Activated naive CD8-positive, alpha-beta T cell treated with anti-CD3 and anti-CD28 coated beads, Interleukin-2, amount 50 U/mL, for 24 hours (primary cell): ENCODE measurements around the gene RGN.
"Not testable (repeated sequence)": the region's sequence is repeated elsewhere in the genome, so short reads cannot be mapped to it uniquely, and the experiment has no call there.

Experiments used
- ATAC-seq: fragments of 150-1000 bp; cut with Tn5 transposase; one replicate; pipeline ENCODE4 v1.10.0; 2021
- DNase-seq: peaks from one replicate; pipeline ENCODE4 v3.0.0; 2021
- H3K27ac Mint-ChIP-seq: one replicate; pipeline ENCODE4 v1.8.0; 2021; ENCODE audit warnings: mild to moderate bottlenecking, mixed read lengths
- H3K27me3 Mint-ChIP-seq: one replicate; pipeline ENCODE4 v1.8.0; 2021; ENCODE audit warnings: mixed read lengths
- H3K36me3 Mint-ChIP-seq: one replicate; pipeline ENCODE4 v1.8.0; 2021; ENCODE audit warnings: low read depth, mixed read lengths
- H3K4me1 Mint-ChIP-seq: one replicate; pipeline ENCODE4 v1.8.0; 2021; ENCODE audit warnings: mixed read lengths
- H3K4me3 Mint-ChIP-seq: one replicate; pipeline ENCODE4 v1.8.0; 2021; ENCODE audit warnings: mild to moderate bottlenecking, moderate library complexity, mixed read lengths
- H3K9me3 Mint-ChIP-seq: one replicate; pipeline ENCODE4 v1.8.0; 2021; ENCODE audit warnings: mixed read lengths

RGN gene

DNA sequence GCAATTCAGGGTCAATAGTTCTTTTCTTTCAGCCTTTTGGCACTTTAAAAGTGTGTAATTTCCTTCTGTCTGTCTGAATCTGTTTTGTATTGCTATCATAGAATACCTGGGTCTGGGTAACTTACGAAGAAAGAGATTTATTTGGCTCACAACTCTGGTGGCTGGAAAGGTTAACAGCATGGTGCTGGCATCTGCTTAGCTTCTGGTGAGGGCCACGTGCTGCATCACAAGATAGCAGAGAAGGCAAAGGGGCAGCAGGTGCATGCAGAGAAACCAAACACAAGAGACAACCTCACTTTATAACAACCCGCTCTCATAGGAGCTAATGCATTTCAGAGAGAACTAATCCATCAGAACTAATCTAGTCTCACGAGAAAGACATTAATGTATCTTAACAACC is 18.8 kb downstream of the RGN start:
- no peak for ATAC-seq
- no peaks in the 10 kb centered on the region for H3K36me3 Mint-ChIP-seq
- no peak overlapping the region for H3K27ac Mint-ChIP-seq
- no peaks in the 10 kb centered on the region for H3K9me3 Mint-ChIP-seq
- DNase-seq, result no peak
- H3K4me1 Mint-ChIP-seq, result no peaks in the 10 kb centered on the region
- no peaks in the 10 kb centered on the region for H3K27me3 Mint-ChIP-seq
- H3K4me3 Mint-ChIP-seq, result no peak overlapping the region

GRCh38 chrX:47098338-47099094 is 20.3 kb downstream of the RGN start:
- ATAC-seq (no peak), DNase-seq (no peak)
- Mint-ChIP-seq H3K36me3 (no peaks in the 10 kb centered on the region), H3K27me3 (peaks cover under 1% of the 10 kb centered on the region), H3K9me3 (no peaks in the 10 kb centered on the region), H3K27ac (no peak overlapping the region), H3K4me3 (no peak overlapping the region), H3K4me1 (no peaks in the 10 kb centered on the region)

- no peak for ATAC-seq
- H3K4me1 Mint-ChIP-seq, result no peaks in the 10 kb centered on the region
- no peaks in the 10 kb centered on the region for H3K36me3 Mint-ChIP-seq
- H3K9me3 Mint-ChIP-seq, result no peaks in the 10 kb centered on the region
- no peak for DNase-seq
- peaks cover 1% of the 10 kb centered on the region for H3K27me3 Mint-ChIP-seq
- no peak overlapping the region for H3K4me3 Mint-ChIP-seq
- no peak overlapping the region for H3K27ac Mint-ChIP-seq
Measured at GRCh38 chrX:47101206-47101605, 23.0 kb downstream of the RGN start.

GRCh38 chrX:47110936-47111615 is 32.8 kb downstream of the RGN start:
- H3K27ac Mint-ChIP-seq, DNase-seq, H3K36me3 Mint-ChIP-seq, H3K27me3 Mint-ChIP-seq, ATAC-seq, H3K4me3 Mint-ChIP-seq, H3K4me1 Mint-ChIP-seq, H3K9me3 Mint-ChIP-seq: not testable (repeated sequence)

GRCh38 chrX:47112316-47112954 is 34.2 kb downstream of the RGN start:
- Mint-ChIP-seq H3K27me3 (no peaks in the 10 kb centered on the region), H3K27ac (no peak overlapping the region), H3K9me3 (no peaks in the 10 kb centered on the region)

DNA sequence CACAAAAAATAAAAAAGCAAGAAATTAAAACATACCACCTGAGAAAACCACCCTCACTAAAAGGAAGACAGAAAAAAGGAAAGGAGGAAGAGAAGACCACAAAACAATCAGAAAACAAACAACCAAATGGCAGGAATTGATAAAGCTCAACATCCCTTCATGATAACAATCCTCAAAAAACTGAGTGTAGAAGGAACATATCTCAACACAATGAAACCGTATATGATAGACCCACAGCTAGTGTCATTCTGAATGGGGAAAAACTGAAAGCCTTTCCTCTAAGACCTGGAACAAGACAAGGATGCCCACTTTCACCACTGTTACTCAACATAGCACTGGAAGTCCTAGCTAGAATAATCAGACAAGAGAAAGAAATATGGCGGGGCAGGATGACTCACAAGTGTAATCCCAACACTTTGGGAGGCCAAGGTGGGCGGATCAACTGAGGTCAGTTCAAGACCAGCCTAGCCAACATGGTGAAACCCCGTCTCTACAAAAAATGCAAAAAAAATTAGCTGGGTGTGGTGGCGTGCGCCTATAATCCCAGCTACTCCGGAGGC is 38.4 kb downstream of the RGN start:
- H3K4me3 Mint-ChIP-seq, H3K9me3 Mint-ChIP-seq, H3K27ac Mint-ChIP-seq, DNase-seq, H3K36me3 Mint-ChIP-seq, H3K27me3 Mint-ChIP-seq, ATAC-seq, H3K4me1 Mint-ChIP-seq: not testable (repeated sequence)

More at GRCh38 chrX:47112316-47112954, 34.2 kb downstream of the RGN start:
- ATAC-seq (no peak), DNase-seq (no peak)
- no peaks in the 10 kb centered on the region for H3K4me1 Mint-ChIP-seq
- no peaks in the 10 kb centered on the region for H3K36me3 Mint-ChIP-seq
- H3K4me3 Mint-ChIP-seq, result no peak overlapping the region

- not testable (repeated sequence) for H3K4me1 Mint-ChIP-seq, H3K27ac Mint-ChIP-seq, ATAC-seq, H3K36me3 Mint-ChIP-seq, DNase-seq, H3K9me3 Mint-ChIP-seq, H3K4me3 Mint-ChIP-seq, H3K27me3 Mint-ChIP-seq
Measured at GRCh38 chrX:47124466-47124865, 46.2 kb downstream of the RGN start.

DNA sequence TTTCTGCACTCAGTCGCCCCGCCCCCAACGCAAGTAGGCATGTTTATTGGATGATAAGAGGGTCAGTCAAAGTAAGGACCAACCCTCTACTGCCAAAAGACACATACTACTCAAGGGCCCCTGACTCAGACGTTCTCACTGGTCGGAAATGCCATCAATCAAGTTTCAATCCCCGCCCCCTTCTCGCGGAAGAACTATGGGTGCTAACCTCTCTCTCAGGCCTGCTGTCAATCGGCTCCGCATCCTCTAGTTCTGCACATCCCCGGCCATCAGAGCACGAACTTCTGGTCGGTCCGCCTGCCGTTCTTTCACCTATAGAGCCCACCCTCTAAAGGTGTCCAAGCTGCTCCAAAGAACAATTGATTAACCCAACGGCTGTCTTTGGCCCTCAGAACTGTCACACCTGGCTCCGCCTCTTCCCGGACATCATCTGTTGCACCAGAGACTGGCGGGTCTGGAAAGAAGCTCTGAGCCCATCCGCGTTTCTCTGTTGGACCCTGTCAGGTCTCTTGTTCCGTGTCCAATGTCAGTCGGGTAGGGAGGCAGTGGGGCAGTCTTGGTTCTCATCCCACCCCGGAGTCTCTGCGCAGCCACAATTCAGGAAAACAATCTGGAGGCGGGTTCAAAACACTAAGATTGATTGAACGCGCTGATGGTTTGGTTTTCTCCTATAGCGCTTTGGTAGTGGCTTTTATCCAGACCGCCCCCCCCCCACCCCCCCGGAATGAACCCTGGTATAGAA is 51.1 kb downstream of the RGN start:
- peak overlapping the region; percentile 95 for H3K27ac Mint-ChIP-seq
- H3K27me3 Mint-ChIP-seq, result no peaks in the 10 kb centered on the region
- H3K4me3 Mint-ChIP-seq, result peak overlapping the region; percentile 97
- no peaks in the 10 kb centered on the region for H3K36me3 Mint-ChIP-seq
- H3K9me3 Mint-ChIP-seq, result no peaks in the 10 kb centered on the region
- peaks cover 4% of the 10 kb centered on the region for H3K4me1 Mint-ChIP-seq
- peak; percentile 83 for DNase-seq
- peak; percentile 99 for ATAC-seq

GRCh38 chrX:47129899-47130358 is 51.7 kb downstream of the RGN start:
- DNase-seq, result no peak
- no peak for ATAC-seq
- H3K36me3 Mint-ChIP-seq, result no peaks in the 10 kb centered on the region
- peaks cover 4% of the 10 kb centered on the region for H3K4me1 Mint-ChIP-seq
- no peaks in the 10 kb centered on the region for H3K27me3 Mint-ChIP-seq
- H3K27ac Mint-ChIP-seq, result peak overlapping the region; percentile 14
- peak overlapping the region; percentile 97 for H3K4me3 Mint-ChIP-seq
- no peaks in the 10 kb centered on the region for H3K9me3 Mint-ChIP-seq

GRCh38 chrX:47133493-47133892 is 55.2 kb downstream of the RGN start:
- H3K27me3 Mint-ChIP-seq, result no peaks in the 10 kb centered on the region

DNA sequence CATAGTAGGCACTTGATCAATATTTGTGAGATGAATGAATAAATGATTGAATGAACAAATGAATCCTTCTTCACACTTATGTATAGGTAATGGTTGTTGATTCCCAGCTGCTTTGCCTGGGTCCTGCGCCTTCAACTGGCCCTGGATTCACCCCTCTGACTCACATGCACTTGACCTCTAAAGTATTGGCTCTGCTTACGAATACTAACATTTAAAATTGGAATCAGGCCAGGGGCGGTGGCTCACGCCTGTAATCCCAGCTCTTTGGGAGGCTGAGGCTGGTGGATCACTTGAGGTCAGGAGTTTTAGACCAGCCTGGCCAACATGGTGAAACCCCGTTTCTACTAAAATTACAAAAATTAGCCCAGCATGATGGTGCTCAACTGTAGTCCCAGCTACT is 57.4 kb downstream of the RGN start:
- not testable (repeated sequence) for ATAC-seq, H3K27me3 Mint-ChIP-seq, DNase-seq, H3K4me3 Mint-ChIP-seq, H3K4me1 Mint-ChIP-seq, H3K27ac Mint-ChIP-seq, H3K9me3 Mint-ChIP-seq, H3K36me3 Mint-ChIP-seq

More at GRCh38 chrX:47133493-47133892, 55.2 kb downstream of the RGN start:
- H3K27ac Mint-ChIP-seq, result no peak overlapping the region
- no peak overlapping the region for H3K4me3 Mint-ChIP-seq
- H3K36me3 Mint-ChIP-seq, result no peaks in the 10 kb centered on the region
- DNase-seq (no peak), ATAC-seq (no peak)
- H3K9me3 Mint-ChIP-seq, result no peaks in the 10 kb centered on the region
- H3K4me1 Mint-ChIP-seq, result peaks cover 4% of the 10 kb centered on the region

DNA sequence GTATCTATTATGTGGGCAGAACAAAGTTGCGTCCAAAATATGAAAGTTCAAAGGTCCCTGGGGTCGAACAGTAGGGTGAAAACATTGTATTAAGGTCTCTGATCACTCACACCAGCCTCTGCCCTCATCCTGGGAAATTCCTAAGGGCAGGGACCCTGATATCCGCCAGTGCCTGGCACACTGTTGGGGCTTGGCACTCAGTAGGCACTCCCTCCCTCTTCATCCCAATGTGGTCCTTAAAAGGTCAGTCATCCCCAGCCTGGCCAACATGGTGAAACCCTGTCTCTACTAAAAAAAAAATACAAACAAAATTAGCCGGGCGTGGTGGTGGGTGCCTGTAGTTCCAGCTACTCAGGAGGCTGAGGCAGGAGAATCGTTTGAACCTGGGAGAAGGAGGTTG is 59.9 kb downstream of the RGN start:
- Mint-ChIP-seq H3K4me3 (no peak overlapping the region), H3K27me3 (no peaks in the 10 kb centered on the region), H3K36me3 (peaks cover 6% of the 10 kb centered on the region), H3K27ac (peak overlapping the region; percentile 35), H3K4me1 (peaks cover 5% of the 10 kb centered on the region), H3K9me3 (no peaks in the 10 kb centered on the region)
- no peak for ATAC-seq
- no peak for DNase-seq
